KOPT-K1 (cell line): ENCODE results near the gene KBTBD12.

Experiments
- H3K27ac ChIP-seq: fragments of 200-600 bp; sonication (generic); 2 replicates; pipeline ENCODE4 v1.5.1; 2016; ENCODE audit warnings: antibody characterized with exemption, mild to moderate bottlenecking, low read depth, low read length; ENCODE audit not compliant: poor library complexity, severe bottlenecking
- H3K36me3 ChIP-seq: fragments of 200-600 bp; sonication (generic); 2 replicates; pipeline ENCODE4 v1.5.1; 2017; ENCODE audit warnings: antibody characterized with exemption, mild to moderate bottlenecking, low read length, moderate library complexity; ENCODE audit not compliant: insufficient read depth
- H3K9me3 ChIP-seq: fragments of 200-600 bp; sonication (generic); 2 replicates; pipeline ENCODE4 v1.5.1; 2017; ENCODE audit warnings: antibody characterized with exemption, low read length, mild to moderate bottlenecking; ENCODE audit not compliant: insufficient read depth, poor library complexity, severe bottlenecking

The KBTBD12 gene

DNA sequence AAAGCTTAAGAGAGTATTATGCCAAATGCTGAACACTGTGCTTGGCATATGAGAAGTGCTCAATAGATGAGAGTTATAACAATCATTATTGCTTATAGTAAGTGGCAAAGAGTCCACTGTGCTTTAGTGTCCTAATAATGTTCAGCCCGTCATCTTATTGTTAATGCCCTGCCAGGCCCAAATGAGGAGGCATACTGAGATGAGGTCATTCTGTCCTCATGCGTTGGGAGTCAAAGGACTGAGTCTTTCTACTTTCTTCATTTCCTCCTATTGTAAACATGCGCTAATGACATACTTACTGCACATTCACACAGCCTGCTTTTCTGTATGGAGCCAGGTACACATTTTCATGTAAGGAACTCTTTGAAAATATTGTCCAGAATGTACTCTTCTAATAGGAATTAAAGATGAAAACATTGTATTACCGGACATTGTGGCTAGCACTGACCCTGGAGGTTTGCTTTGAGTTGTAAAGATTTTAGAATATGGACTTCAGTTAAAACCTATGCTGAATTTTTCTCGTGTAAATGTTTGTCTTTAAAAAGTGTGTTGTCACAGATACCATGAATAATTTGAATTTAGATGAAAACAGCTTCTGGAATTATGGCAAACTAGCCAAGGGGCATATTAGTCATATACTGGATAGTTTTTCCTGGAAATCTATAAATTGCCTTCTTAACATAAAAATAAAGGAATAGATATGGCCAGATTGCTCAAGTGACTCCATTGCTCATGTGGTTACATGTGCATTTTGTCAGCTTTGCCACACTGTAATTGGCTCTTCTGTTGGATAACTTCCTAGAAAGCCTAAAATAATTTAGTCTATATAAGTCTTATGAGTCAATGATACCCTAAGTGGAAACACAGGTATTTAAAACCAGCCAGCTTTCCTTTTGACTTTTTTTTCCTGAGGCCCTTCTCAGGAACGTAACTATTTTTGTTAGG lies 38.3 kb downstream of the KBTBD12 start:
- no peaks in the 10 kb centered on the region for H3K36me3 ChIP-seq
- H3K27ac ChIP-seq = no peak overlapping the region
- H3K9me3 ChIP-seq = no peaks in the 10 kb centered on the region

DNA sequence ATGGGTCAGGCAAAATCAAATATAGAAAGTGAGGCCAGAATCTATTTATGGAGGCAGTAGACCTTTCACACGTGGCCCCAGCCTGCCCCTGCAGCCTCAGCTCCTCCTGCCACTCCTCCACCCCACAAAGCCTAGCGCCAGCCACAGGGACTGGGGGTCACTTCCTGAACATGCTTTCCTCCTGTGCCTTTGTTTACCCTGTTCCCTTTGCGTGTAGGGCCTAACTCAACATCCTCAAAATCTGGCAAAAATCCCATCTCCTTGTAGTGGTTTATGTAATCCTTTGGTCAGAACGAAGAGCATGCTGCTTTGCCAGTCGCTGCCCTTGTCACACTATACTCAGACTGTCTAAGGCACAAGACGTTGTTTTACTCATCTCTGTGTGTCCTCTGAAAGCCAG lies 39.6 kb downstream of the KBTBD12 start:
- Histone ChIP-seq H3K36me3 (no peaks in the 10 kb centered on the region), H3K27ac (no peak overlapping the region), H3K9me3 (no peaks in the 10 kb centered on the region)

DNA sequence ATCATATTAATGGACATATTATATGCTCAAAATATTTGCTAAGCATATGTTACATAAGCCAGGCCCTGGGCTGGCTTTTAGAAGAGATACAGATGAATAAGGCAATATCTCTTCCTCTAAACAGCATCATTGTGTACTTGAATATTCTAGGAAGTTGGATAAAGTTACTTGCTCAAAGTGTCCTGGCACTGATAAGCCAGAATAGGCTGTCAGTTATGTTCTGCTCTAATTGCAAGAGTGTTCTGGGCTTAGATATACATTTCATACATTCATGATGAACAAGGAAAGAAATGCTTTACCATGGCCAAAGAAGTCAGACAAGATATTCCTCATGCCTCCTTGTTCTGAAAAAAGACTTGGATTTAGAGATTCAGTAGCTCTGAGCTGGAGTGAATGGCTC lies 40.7 kb downstream of the KBTBD12 start:
- no peaks in the 10 kb centered on the region for H3K9me3 ChIP-seq
- no peaks in the 10 kb centered on the region for H3K36me3 ChIP-seq
- H3K27ac ChIP-seq = no peak overlapping the region

DNA sequence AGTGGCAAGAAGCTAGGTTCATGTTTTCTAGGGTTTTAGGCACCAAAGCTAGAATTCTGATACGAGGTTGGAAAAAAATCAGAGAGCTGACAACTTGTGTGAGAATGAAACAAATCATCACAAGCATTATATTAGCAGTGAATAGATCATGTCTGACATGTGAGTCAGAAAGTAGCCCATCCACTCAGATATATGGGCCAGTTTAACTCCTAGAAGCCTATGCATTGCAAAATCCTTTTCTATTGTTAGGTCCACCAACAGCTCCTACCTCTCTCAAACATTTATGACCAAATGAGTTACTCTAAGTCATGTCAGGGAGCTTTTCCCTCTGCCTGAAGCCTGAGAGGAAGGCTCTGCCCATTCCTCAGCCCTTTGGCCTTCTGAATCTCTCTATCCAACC lies 44.0 kb downstream of the KBTBD12 start:
- Histone ChIP-seq H3K9me3 (no peaks in the 10 kb centered on the region), H3K27ac (no peak overlapping the region), H3K36me3 (no peaks in the 10 kb centered on the region)

DNA sequence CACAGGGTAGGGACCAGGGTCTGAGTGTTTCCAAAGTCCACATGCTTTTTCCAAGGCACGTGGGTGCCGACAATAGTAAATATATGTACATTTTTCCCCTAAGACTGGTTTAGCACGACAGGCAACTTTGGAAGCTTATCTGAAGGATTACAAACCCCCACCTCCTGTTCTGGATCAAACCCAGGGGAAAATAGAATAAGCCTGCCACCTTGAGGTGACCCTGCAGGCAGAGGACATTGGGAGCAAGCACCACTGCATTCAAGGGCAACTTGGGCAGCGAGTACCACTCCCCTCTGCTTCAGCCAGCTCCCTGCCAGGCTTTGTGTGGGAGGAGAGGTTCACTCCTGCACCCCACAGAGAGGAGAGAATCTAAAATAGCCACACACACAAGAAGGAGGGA lies 44.8 kb downstream of the KBTBD12 start:
- no peaks in the 10 kb centered on the region for H3K36me3 ChIP-seq
- H3K27ac ChIP-seq = no peak overlapping the region
- H3K9me3 ChIP-seq = no peaks in the 10 kb centered on the region

DNA sequence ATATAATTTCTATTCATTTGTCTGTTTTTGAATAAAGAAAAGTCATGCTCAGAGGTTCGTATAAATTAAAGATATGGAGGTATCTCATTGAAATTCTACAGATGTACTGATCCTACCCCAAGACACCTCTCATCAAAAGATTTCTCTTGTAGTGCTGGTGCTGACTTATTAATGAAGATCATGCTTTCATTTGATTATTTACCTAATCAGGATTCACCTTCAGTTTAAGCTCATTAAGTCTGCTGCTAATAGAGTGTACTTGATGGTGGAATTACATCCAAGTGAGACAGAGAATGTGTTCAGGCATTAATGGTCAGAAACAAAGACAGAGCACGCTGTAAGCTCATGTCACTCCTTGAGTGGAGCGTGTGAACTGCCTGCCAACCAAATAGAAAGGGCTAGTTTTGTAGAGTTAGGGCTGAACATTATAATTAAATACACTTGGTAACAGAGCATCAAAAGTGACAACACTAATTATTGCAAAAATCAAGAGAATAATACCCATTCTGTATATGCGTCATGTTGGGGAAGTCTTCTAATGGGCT lies 45.5 kb downstream of the KBTBD12 start:
- no peaks in the 10 kb centered on the region for H3K9me3 ChIP-seq
- no peaks in the 10 kb centered on the region for H3K36me3 ChIP-seq
- no peak overlapping the region for H3K27ac ChIP-seq

DNA sequence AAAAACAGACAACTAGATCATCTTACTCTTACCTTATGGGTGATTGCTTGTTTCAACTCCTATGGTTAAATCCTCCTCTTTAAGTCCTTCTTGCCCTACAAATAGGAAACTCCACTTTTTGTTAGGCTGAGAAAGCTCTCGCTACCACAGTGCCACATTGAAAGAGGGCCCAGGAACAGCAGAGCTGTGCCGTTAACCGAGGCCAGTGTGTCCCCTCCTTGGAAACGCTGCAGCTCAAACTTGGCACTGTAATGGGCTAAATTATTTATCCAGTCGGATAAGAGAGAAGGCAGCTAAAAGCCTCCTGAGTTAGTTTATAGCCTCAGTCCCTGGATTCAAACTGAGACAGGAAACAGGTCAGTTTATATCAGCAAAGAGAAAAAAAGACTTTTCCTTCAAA lies 46.1 kb downstream of the KBTBD12 start:
- H3K36me3 ChIP-seq = no peaks in the 10 kb centered on the region
- no peak overlapping the region for H3K27ac ChIP-seq
- H3K9me3 ChIP-seq = no peaks in the 10 kb centered on the region

DNA sequence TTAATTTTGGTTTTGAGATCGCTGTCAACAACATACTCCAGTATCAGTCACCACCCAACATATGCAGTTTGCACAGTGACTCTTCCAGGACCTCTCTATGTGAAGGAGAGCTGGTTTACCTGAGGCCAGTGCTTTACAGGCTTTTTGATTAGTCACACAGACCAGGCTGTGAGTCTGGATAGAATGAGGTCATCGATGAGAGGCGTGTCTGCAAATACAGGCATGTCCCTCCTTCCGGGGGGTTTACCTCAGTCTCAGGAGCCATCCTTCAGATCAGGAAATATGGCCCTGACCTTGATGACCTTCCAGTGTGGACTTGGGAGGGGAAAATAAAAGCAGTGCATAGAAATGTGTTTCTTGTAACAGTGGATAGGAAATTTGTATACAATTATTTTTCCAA lies 46.9 kb downstream of the KBTBD12 start:
- H3K27ac ChIP-seq = no peak overlapping the region
- no peaks in the 10 kb centered on the region for H3K9me3 ChIP-seq

DNA sequence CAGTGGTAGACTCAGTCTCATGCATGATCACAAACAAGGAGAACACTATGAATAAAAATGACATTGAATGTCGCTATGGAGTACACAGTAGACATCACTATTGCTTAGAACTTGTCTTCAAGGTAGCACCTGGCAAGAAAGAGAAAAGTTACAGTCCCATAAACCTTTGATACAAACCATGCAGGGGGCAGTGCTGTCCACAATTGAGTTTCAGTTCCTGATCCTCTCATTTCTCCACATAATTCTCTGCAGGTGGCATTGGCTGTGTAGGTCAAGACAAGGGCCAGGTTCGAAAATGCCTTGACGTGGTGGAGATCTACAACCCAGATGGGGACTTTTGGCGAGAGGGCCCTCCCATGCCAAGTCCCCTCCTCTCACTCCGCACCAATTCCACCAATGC lies 47.9 kb downstream of the KBTBD12 start:
- no peaks in the 10 kb centered on the region for H3K36me3 ChIP-seq
- no peaks in the 10 kb centered on the region for H3K9me3 ChIP-seq
- no peak overlapping the region for H3K27ac ChIP-seq

More for the DNA sequence above, 46.9 kb downstream of the KBTBD12 start:
- no peaks in the 10 kb centered on the region for H3K36me3 ChIP-seq

DNA sequence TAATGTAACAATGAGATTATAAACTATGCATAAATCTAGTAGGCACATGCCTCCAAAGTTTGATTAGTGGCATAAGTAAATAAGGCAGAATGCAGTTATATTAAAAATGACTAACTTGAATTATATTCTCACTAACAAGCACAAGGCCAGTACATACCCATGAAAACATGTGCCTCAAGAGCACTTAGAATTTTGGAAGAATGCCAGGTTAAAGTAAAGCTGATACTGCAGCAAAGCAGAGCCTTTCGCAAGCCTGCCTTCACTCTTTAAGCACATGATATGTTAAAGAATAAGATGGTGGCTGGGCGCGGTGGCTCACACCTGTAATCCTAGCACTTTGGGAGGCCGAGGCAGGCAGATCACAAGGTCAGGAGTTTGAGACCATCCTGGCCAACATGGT lies 49.0 kb downstream of the KBTBD12 start:
- H3K36me3 ChIP-seq = no peaks in the 10 kb centered on the region
- no peaks in the 10 kb centered on the region for H3K9me3 ChIP-seq

DNA sequence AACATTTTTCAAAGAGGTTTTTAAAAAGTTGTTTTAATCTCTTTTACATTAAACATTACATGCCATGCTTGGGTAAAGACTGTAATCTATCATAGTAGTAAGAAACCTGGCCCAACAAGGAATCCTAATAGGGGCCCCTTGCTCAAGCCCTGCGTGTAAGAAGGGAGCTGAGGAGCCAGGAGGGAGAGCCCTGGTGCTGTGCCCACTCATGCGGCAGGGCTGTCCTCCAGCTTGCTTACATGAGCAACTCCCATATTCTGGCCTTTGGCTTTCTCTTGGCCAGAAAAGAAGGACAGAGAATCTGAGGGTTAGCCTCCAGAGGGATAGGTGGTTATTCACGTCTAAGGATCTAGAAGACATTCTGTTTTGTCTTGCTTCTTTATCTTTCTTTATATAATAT lies 49.8 kb downstream of the KBTBD12 start:
- H3K27ac ChIP-seq = no peak overlapping the region
- H3K36me3 ChIP-seq = no peaks in the 10 kb centered on the region
- no peaks in the 10 kb centered on the region for H3K9me3 ChIP-seq

More for the DNA sequence above, 49.0 kb downstream of the KBTBD12 start:
- H3K27ac ChIP-seq = no peak overlapping the region

DNA sequence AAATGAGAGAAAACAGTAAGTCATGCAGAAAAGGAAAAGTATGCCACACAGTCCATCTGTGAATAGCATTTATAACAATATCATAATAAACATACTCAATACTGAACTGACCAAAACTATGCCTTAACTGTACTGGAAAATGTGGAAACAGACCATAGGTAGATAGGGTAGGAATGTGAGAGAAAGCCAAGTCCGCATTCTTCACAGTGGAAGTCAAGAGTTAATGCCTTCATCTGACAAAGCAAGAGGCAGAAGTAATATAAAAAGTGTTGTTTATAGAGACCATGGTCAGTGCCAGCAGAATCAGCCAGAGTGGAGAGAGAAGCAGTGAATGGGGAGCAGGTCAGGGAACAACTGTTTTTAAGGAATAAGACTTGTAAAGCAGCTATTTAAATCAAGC lies 52.3 kb downstream of the KBTBD12 start:
- no peaks in the 10 kb centered on the region for H3K9me3 ChIP-seq
- no peaks in the 10 kb centered on the region for H3K36me3 ChIP-seq
- no peak overlapping the region for H3K27ac ChIP-seq

DNA sequence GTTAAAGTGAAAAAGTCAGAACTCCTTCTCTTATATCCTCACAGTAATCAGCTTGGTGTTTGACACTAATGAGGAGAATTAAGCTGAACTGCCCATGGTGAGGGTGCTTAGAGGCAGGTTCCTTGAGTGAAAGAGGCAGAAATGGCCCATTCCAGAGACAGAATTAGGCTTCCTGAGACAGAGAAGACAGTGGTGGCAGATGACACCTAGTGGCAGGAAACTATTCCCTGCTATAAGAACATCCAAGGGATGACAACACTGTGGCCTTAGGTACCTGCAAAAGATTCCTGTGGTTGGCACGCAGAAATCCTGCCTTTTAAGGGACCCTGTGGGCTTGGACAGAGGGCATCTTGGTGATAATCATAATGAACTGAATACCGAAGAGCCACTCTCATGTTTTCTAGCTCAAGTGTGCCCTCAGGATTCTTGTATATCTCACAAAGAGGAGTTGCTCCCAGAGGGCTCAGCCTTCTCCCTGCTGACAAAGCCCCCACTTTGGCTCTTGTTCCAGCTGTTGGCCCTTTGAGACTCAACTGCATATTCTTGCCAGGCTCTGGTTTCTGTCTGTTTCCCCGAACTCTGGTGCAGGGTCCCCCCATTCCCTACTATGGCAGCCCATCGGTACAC lies 56.0 kb downstream of the KBTBD12 start:
- Histone ChIP-seq H3K9me3 (no peaks in the 10 kb centered on the region), H3K27ac (no peak overlapping the region), H3K36me3 (no peaks in the 10 kb centered on the region)

DNA sequence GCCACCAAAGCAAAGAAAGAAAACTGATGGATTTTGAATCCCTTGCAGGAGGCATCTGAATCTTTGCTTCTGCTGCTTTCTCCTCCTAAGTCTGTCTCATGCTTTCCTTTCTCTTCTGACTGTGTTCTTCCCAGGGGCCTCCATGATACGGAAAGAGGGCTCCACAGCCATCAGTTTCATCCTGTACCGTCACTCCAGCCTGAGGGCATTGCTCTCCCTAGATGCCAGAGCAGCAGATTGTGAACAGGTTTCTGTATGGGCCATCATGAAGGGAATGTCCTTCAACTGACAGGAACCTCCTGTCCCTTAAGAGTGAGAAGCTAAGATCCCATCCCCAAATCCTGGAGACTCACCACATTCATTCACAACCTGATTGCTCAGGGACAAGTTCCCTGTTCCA lies 59.2 kb downstream of the KBTBD12 start:
- Histone ChIP-seq H3K36me3 (no peaks in the 10 kb centered on the region), H3K9me3 (no peaks in the 10 kb centered on the region), H3K27ac (no peak overlapping the region)

DNA sequence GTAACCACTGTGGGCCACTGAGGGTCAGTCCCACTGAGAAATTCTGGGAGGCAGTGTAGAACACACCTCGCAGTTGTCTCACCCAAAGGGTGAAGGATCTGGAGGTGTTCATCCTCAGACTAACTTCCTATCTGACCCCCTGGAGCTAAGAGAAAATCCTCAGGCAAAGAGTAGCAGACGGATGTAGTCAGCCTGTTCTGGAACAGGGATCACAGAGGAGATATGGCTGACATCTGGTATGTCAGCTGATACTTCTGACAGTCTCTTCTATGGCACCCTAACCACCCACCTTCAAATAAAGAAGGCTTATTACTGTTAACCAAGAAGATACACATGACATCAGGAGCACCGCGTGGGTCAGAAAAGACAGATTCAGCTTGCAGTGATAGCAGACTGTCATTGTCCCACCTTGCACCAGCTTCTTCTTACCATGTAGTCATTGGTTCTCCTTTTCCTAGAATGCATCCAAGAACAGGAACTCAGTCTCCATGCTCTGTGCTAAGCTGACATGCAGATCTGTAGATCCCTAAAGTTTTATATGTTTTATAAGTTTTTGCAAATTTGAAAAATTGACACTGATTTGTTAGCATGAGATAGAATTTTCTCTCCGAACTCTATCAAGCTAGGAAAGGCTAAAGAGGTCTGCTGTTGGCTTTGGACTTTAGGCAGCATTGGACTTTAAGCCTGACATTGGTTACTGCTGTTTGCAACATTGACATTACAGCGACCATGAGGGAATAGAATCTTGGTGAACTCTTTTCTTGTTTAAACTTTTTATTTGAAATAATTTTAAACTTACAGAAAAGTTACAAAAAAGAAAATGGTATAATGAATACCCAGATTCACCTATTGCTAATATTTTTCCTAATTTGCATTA lies 60.4 kb downstream of the KBTBD12 start:
- H3K9me3 ChIP-seq = no peaks in the 10 kb centered on the region
- H3K27ac ChIP-seq = no peak overlapping the region
- no peaks in the 10 kb centered on the region for H3K36me3 ChIP-seq
